OCI-LY3 (cell line): ENCODE measurements around the gene LRRIQ3.
"Not testable (repeated sequence)": the region's sequence is repeated elsewhere in the genome, so short reads cannot be mapped to it uniquely, and the experiment has no call there.

Experiments
- H2AFZ ChIP-seq: fragments of 200-600, 300-600 bp; shearing (Covaris generic); 2 replicates; pipeline ENCODE4 v1.6.0; 2014; ENCODE audit warnings: antibody characterized with exemption, low read depth, low read length
- H3K27ac ChIP-seq: fragments of 200-600, 300-600 bp; sonication (generic); 2 replicates; pipeline ENCODE4 v1.5.1; 2014; ENCODE audit warnings: mild to moderate bottlenecking, low read length, moderate library complexity, mixed read lengths
- H3K27me3 ChIP-seq: fragments of 200-600, 300-600 bp; sonication (generic); 2 replicates; pipeline ENCODE4 v1.6.1; 2014; ENCODE audit warnings: low read depth, low read length, mixed read lengths
- H3K36me3 ChIP-seq: fragments of 200-600, 300-600 bp; sonication (generic); replicated peaks from 2 replicates; pipeline ENCODE3; 2014; ENCODE audit warnings: low read depth, low read length, mixed read lengths
- H3K4me1 ChIP-seq: fragments of 300-600, 200-600 bp; sonication (generic); 2 replicates; pipeline ENCODE4 v1.6.1; 2014; ENCODE audit warnings: low read length, mixed read lengths
- H3K4me2 ChIP-seq: fragments of 200-600, 300-600 bp; sonication (generic); 2 replicates; pipeline ENCODE4 v1.6.1; 2014; ENCODE audit warnings: low read length, mixed read lengths
- H3K4me3 ChIP-seq: fragments of 300-600, 200-600 bp; sonication (generic); 2 replicates; pipeline ENCODE4 v1.5.1; 2014; ENCODE audit warnings: antibody characterized with exemption, mild to moderate bottlenecking, low read length, moderate library complexity
- H3K79me2 ChIP-seq: fragments of 300-600, 200-600 bp; shearing (Covaris generic); 2 replicates; pipeline ENCODE4 v1.6.1; 2014; ENCODE audit warnings: mild to moderate bottlenecking, low read length, mixed read lengths
- H3K9ac ChIP-seq: fragments of 300-600, 200-600 bp; shearing (Covaris generic); 2 replicates; pipeline ENCODE4 v1.6.0; 2014; ENCODE audit warnings: mild to moderate bottlenecking, low read length, moderate library complexity
- H3K9me3 ChIP-seq: fragments of 200-600, 300-600 bp; shearing (Covaris generic); 2 replicates; pipeline ENCODE4 v1.6.1; 2014; ENCODE audit warnings: low read length, mixed read lengths; ENCODE audit not compliant: insufficient read depth
- H4K20me1 ChIP-seq: fragments of 200-600, 300-600 bp; sonication (generic); 2 replicates; pipeline ENCODE4 v1.6.1; 2016; ENCODE audit warnings: low read length, mixed read lengths; ENCODE audit not compliant: insufficient read depth
- CTCF ChIP-seq: fragments of 200-600, 300-600 bp; sonication (generic); IDR thresholded peaks from 2 replicates; pipeline ENCODE4 v1.5.1; 2014; ENCODE audit warnings: antibody characterized with exemption, low read length, low read depth
- EZH2phosphoT487 ChIP-seq: fragments of 200-600 bp; shearing (Covaris generic); IDR thresholded peaks from 2 replicates; pipeline ENCODE4 v1.6.1; 2018; ENCODE audit warnings: antibody characterized with exemption, mixed run types, low read depth

The LRRIQ3 gene

GRCh38 chr1:74161497-74161896 lies 36.5 kb downstream of the LRRIQ3 start:
- H3K27ac ChIP-seq: no peak overlapping the region
- H3K36me3 ChIP-seq: no peaks in the 10 kb centered on the region
- TF ChIP-seq CTCF (no peak), EZH2phosphoT487 (no peak)
- H3K4me2 ChIP-seq: no peak overlapping the region
- no peak overlapping the region for H2AFZ ChIP-seq
- no peaks in the 10 kb centered on the region for H3K9me3 ChIP-seq
- no peaks in the 10 kb centered on the region for H3K79me2 ChIP-seq
- H3K4me1 ChIP-seq: no peaks in the 10 kb centered on the region
- H3K4me3 ChIP-seq: no peak overlapping the region
- no peaks in the 10 kb centered on the region for H4K20me1 ChIP-seq
- no peaks in the 10 kb centered on the region for H3K27me3 ChIP-seq
- no peak overlapping the region for H3K9ac ChIP-seq

GRCh38 chr1:74160046-74160445 lies 37.9 kb downstream of the LRRIQ3 start:
- H3K9ac ChIP-seq: no peak overlapping the region
- TF ChIP-seq EZH2phosphoT487 (no peak), CTCF (no peak)
- H3K27me3 ChIP-seq: no peaks in the 10 kb centered on the region
- no peaks in the 10 kb centered on the region for H4K20me1 ChIP-seq
- no peaks in the 10 kb centered on the region for H3K79me2 ChIP-seq
- H3K36me3 ChIP-seq: no peaks in the 10 kb centered on the region
- no peak overlapping the region for H3K27ac ChIP-seq
- H3K4me2 ChIP-seq: no peak overlapping the region
- H3K4me3 ChIP-seq: no peak overlapping the region
- no peaks in the 10 kb centered on the region for H3K4me1 ChIP-seq
- no peaks in the 10 kb centered on the region for H3K9me3 ChIP-seq
- no peak overlapping the region for H2AFZ ChIP-seq

GRCh38 chr1:74145086-74145485 lies 52.9 kb downstream of the LRRIQ3 start:
- TF ChIP-seq CTCF (no peak), EZH2phosphoT487 (no peak)
- no peak overlapping the region for H3K27ac ChIP-seq
- H3K36me3 ChIP-seq: no peaks in the 10 kb centered on the region
- H3K9ac ChIP-seq: no peak overlapping the region
- H3K4me3 ChIP-seq: no peak overlapping the region
- H3K4me2 ChIP-seq: no peak overlapping the region
- no peaks in the 10 kb centered on the region for H3K9me3 ChIP-seq
- H3K79me2 ChIP-seq: no peaks in the 10 kb centered on the region
- H3K27me3 ChIP-seq: no peaks in the 10 kb centered on the region
- H4K20me1 ChIP-seq: no peaks in the 10 kb centered on the region
- no peaks in the 10 kb centered on the region for H3K4me1 ChIP-seq
- no peak overlapping the region for H2AFZ ChIP-seq

- not testable (repeated sequence) for H2AFZ ChIP-seq, H3K27me3 ChIP-seq, H3K4me1 ChIP-seq, H3K4me3 ChIP-seq, H3K36me3 ChIP-seq, H3K9ac ChIP-seq, H3K27ac ChIP-seq, H3K79me2 ChIP-seq, H3K9me3 ChIP-seq, H4K20me1 ChIP-seq, H3K4me2 ChIP-seq
These were observed 80.6 kb downstream of the LRRIQ3 start for GRCh38 chr1:74117370-74117769.

- no peaks in the 10 kb centered on the region for H3K4me1 ChIP-seq
- no peak overlapping the region for H3K4me2 ChIP-seq
- no peak for TF ChIP-seq CTCF
- TF ChIP-seq EZH2phosphoT487: no peak
- no peak overlapping the region for H3K4me3 ChIP-seq
- H3K36me3 ChIP-seq: no peaks in the 10 kb centered on the region
- H3K79me2 ChIP-seq: no peaks in the 10 kb centered on the region
- no peak overlapping the region for H2AFZ ChIP-seq
- no peaks in the 10 kb centered on the region for H4K20me1 ChIP-seq
- H3K27ac ChIP-seq: no peak overlapping the region
- H3K27me3 ChIP-seq: no peaks in the 10 kb centered on the region
- no peaks in the 10 kb centered on the region for H3K9me3 ChIP-seq
- no peak overlapping the region for H3K9ac ChIP-seq
These were observed 84.6 kb downstream of the LRRIQ3 start for GRCh38 chr1:74113333-74113732.
